Measurements from ENCODE around the gene CLDN15. TPM values are rescaled to one million over a fixed set of nuclear protein-coding genes. Genes with fewer than 3 reads are reported as not detected.
"Not testable (repeated sequence)": the region's sequence is repeated elsewhere in the genome, so short reads cannot be mapped to it uniquely, and the experiment has no call there.

The CLDN15 gene
- total RNA-seq, 2 experiments from 2014 or later: 12.6 to 15.2 TPM

DNA sequence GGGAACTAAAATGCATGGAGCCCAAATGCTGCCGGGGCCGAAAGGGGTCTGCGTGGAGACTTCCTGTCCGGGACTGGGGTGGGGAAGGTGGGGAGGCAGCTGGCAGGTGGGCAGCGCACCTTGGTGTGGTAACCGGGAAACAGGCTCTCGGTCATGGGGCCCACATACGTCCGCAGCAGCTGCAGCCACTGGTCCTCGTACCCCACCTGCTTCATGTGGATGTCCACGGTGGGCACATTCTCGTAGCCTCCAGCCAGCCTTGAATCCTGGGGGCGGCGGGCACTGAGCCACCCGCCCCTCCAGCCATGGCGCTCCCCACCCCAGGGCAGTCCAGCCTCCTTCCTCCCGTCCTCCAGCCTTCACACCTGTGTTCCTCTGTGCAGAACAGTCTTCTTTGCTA, 30.1 kb downstream of the CLDN15 start:
- no peak overlapping the region for H3K27ac Mint-ChIP-seq
- H3K4me3 Mint-ChIP-seq: no peak overlapping the region
- no peak for ATAC-seq (ENCODE audit: poor library complexity)
- peaks cover 21% of the 10 kb centered on the region for H3K4me1 ChIP-seq (ENCODE audit: insufficient read depth, low read length)
- ChIA-PET CTCF (no interaction called here), POLR2A (interaction anchor here (0.6 kb wide), 1 partner anchor 502 kb away, joined by 3 read pairs; the partner anchor contains the start of gene POP7)
- peaks cover 0 to 3% of the 10 kb centered on the region in 2 experiments for H3K9me3 ChIP-seq (ENCODE audit: control insufficient read depth in 1 of 2, insufficient read depth in 1 of 2, low read length in 2 of 2)
- peaks cover 26% of the 10 kb centered on the region for H3K36me3 ChIP-seq (ENCODE audit: insufficient read depth, low read length)
- intact Hi-C loops (cut with DNase I, micrococcal nuclease): no loop called here
- H3K27me3 Mint-ChIP-seq: peaks cover 15% of the 10 kb centered on the region
- DNase-seq: no peak
- peaks cover 23% of the 10 kb centered on the region for H3K36me3 Mint-ChIP-seq (ENCODE audit: low read depth)
- H3K4me1 Mint-ChIP-seq (ENCODE audit: low read depth): peaks cover 9% of the 10 kb centered on the region
- H3K9me3 Mint-ChIP-seq: no peaks in the 10 kb centered on the region
- no peak overlapping the region for H3K27ac ChIP-seq (ENCODE audit: low read depth in 1 of 2, low read length in 2 of 2)
- peaks cover under 1 to 4% of the 10 kb centered on the region in 2 experiments for H3K27me3 ChIP-seq (ENCODE audit: control insufficient read depth in 1 of 2, insufficient read depth in 2 of 2, low read length in 2 of 2)
- TF ChIP-seq, protein P1, sequence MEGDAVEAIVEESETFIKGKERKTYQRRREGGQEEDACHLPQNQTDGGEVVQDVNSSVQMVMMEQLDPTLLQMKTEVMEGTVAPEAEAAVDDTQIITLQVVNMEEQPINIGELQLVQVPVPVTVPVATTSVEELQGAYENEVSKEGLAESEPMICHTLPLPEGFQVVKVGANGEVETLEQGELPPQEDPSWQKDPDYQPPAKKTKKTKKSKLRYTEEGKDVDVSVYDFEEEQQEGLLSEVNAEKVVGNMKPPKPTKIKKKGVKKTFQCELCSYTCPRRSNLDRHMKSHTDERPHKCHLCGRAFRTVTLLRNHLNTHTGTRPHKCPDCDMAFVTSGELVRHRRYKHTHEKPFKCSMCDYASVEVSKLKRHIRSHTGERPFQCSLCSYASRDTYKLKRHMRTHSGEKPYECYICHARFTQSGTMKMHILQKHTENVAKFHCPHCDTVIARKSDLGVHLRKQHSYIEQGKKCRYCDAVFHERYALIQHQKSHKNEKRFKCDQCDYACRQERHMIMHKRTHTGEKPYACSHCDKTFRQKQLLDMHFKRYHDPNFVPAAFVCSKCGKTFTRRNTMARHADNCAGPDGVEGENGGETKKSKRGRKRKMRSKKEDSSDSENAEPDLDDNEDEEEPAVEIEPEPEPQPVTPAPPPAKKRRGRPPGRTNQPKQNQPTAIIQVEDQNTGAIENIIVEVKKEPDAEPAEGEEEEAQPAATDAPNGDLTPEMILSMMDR (IDR thresholded peaks at IDR 0.05): no peak
- no peak overlapping the region for H3K4me3 ChIP-seq (ENCODE audit: low read length)

DNA sequence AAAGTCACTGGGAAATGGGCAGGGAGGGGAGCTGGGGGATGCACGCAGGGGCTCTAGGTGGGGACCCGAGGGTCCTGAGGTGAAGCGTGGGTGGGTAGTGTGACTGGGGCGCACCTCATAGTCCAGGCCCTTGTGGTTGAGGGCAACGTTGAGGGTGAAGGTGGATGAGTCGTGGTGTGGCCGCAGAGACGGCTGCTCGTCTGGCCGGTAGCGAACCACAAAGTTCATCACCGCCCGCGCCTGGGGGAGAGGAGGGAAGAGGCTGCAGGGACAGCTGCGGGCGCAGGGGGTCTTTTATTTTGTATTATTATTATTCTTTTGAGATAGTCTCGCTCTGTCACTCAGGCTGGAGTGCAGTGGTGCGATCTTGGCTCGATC, 30.9 kb downstream of the CLDN15 start:
- ChIA-PET CTCF (no interaction called here), POLR2A (interaction anchor here (0.6 kb wide), 1 partner anchor 501 kb away, joined by 3 read pairs; the partner anchor contains the start of gene POP7)
- Mint-ChIP-seq H3K27ac (no peak overlapping the region), H3K4me1 (ENCODE audit: low read depth) (peaks cover 9% of the 10 kb centered on the region), H3K27me3 (peaks cover 17% of the 10 kb centered on the region), H3K36me3 (ENCODE audit: low read depth) (peaks cover 23% of the 10 kb centered on the region), H3K4me3 (no peak overlapping the region), H3K9me3 (no peaks in the 10 kb centered on the region)
- Histone ChIP-seq H3K4me1 (ENCODE audit: insufficient read depth, low read length) (peaks cover 28% of the 10 kb centered on the region), H3K36me3 (ENCODE audit: insufficient read depth, low read length) (peaks cover 18% of the 10 kb centered on the region), H3K27me3 (ENCODE audit: control insufficient read depth in 1 of 2, insufficient read depth in 2 of 2, low read length in 2 of 2) (peaks cover 5 to 12% of the 10 kb centered on the region in 2 experiments), H3K27ac (ENCODE audit: low read depth in 1 of 2, low read length in 2 of 2) (no peak overlapping the region), H3K9me3 (ENCODE audit: control insufficient read depth in 1 of 2, insufficient read depth in 1 of 2, low read length in 2 of 2) (peaks cover 0 to 6% of the 10 kb centered on the region in 2 experiments), H3K4me3 (ENCODE audit: low read length) (no peak overlapping the region)
- no peak for DNase-seq
- intact Hi-C loops (cut with DNase I, micrococcal nuclease): no loop called here
- TF ChIP-seq, protein P1 (IDR thresholded peaks at IDR 0.05): no peak
- no peak for ATAC-seq (ENCODE audit: poor library complexity)

DNA sequence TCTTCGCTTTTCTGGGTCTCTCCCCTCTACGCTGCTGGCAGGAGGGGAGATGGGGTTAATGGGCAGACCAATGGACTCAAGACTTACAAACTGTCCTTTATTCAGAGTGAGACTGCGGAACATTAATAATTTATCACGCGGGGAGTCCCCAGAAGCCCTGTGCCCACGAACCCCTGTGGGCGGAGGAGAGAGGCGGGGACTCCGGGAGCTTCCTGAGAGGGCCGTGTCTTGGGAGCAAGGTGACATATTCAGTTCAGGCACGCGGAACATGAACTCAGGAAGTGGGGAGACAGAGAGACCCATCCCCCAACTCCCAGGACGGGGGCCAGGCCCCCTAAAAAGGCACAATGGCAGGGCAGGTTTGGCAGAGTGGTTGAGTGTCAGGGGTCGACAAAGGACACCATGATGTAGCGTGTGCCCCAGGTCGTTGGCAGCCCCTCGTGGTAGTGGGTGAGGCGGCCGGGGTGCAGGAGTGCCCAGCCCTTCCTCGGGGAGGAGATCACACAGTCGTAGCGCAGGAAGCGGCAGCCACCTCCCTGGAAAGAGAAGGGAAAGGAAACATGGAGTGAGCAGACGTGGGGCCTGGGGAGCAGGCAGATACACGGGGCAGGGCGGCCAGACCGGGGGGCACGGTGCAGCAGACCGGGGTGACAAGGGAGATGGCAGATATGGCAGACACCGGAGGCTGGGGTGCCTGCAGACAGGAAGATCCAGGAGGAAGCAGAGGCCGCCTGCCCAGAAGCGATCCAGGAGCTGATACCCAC, 31.5 kb downstream of the CLDN15 start:
- intact Hi-C loops (cut with DNase I, micrococcal nuclease): no loop called here
- ChIA-PET CTCF (interaction anchor here (1.5 kb wide), 1 partner anchor 38 kb away, joined by 4 read pairs; no protein-coding TSS in a partner anchor), POLR2A (no interaction called here)
- H3K9me3 Mint-ChIP-seq: no peaks in the 10 kb centered on the region
- H3K27ac Mint-ChIP-seq: no peak overlapping the region
- DNase-seq (no peak), ATAC-seq (ENCODE audit: poor library complexity) (no peak)
- H3K27me3 Mint-ChIP-seq: peaks cover 18% of the 10 kb centered on the region
- H3K4me1 ChIP-seq (ENCODE audit: insufficient read depth, low read length): peaks cover 32% of the 10 kb centered on the region
- peaks cover 7 to 15% of the 10 kb centered on the region in 2 experiments for H3K27me3 ChIP-seq (ENCODE audit: control insufficient read depth in 1 of 2, insufficient read depth in 2 of 2, low read length in 2 of 2)
- no peak overlapping the region for H3K4me3 ChIP-seq (ENCODE audit: low read length)
- H3K27ac ChIP-seq (ENCODE audit: low read depth in 1 of 2, low read length in 2 of 2): no peak overlapping the region
- H3K4me1 Mint-ChIP-seq (ENCODE audit: low read depth): peaks cover 10% of the 10 kb centered on the region
- H3K36me3 Mint-ChIP-seq (ENCODE audit: low read depth): peaks cover 23% of the 10 kb centered on the region
- TF ChIP-seq, protein P1 (IDR thresholded peaks at IDR 0.05): no peak
- H3K9me3 ChIP-seq (ENCODE audit: control insufficient read depth in 1 of 2, insufficient read depth in 1 of 2, low read length in 2 of 2): peaks cover 0 to 11% of the 10 kb centered on the region in 2 experiments
- no peak overlapping the region for H3K4me3 Mint-ChIP-seq
- peaks cover 12% of the 10 kb centered on the region for H3K36me3 ChIP-seq (ENCODE audit: insufficient read depth, low read length)

DNA sequence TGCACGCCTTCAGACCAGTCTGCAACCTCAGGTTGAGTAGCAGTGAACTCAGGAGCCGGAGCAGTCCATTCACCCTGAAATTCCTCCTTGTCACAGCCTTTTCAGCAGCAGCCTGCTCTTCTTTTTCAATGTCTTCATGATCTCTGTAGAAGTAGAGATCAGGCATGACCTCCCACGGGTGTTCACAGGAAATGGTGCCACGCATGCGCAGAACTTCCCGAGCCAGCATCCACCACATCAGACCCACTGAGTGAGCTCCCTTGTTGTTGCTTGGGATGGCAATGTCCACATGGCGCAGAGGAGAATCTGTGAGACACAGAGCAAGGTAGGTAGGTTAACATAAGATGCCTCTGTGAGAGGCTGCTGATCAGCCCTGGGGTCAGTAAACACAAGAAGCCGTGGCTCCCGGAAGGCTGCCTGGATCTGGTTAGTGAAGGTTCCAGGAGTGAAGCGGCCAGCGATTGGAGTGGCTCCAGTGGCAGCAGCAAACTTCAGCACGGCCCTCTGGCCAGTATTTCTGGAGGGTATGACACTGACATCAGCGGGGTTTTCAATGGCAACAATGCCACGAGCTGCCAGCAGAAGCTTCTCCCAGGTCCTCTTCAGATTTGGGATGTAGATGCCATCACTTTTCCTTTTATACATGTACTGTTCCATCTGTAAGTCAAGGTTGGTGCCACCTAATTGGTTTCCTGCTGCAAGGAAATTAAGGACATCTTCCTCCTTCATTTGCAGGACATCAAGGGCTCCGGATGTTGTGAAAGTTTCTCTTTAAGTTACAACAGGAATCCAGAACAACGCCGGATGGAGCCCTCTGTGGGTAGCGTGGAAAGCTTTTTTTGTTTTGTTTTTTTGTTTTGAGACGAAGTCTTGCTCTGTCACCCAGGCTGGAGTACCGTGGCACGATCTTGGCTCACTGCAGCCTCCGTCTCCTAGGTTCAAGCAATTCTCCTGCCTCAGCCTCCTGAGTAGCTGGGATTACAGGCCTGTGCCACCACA, 33.6 kb downstream of the CLDN15 start:
- H3K4me3 ChIP-seq (ENCODE audit: low read length): peak overlapping the region; percentile 30
- H3K4me1 ChIP-seq (ENCODE audit: insufficient read depth, low read length): peaks cover 37% of the 10 kb centered on the region
- Mint-ChIP-seq H3K4me3 (peak overlapping the region; percentile 84), H3K27me3 (peaks cover 31% of the 10 kb centered on the region), H3K4me1 (ENCODE audit: low read depth) (peaks cover 15% of the 10 kb centered on the region), H3K27ac (peak overlapping the region; percentile 81), H3K36me3 (ENCODE audit: low read depth) (peaks cover 16% of the 10 kb centered on the region)
- ChIA-PET CTCF (interaction anchor here (1.2 to 2.6 kb wide), 3 partner anchors 11 to 79 kb away, joined by 3 to 7 read pairs (median 4); no protein-coding TSS in a partner anchor), POLR2A (interaction anchor here (0.9 to 1.9 kb wide), 3 partner anchors 12 to 117 kb away, joined by 3 to 11 read pairs (median 3); partner anchors contain the start of genes IFT22, PLOD3 and ZNHIT1)
- H3K27ac ChIP-seq (ENCODE audit: low read depth in 1 of 2, low read length in 2 of 2); intact Hi-C loops (cut with DNase I, micrococcal nuclease); H3K9me3 Mint-ChIP-seq; H3K36me3 ChIP-seq (ENCODE audit: insufficient read depth, low read length): not testable (repeated sequence)
- ATAC-seq (ENCODE audit: poor library complexity): peak; percentile 37
- peak in 11 of 14 experiments; percentile 6 to 50 (median 32) for DNase-seq
- peaks cover 0 to 13% of the 10 kb centered on the region in 2 experiments for H3K9me3 ChIP-seq (ENCODE audit: control insufficient read depth in 1 of 2, insufficient read depth in 1 of 2, low read length in 2 of 2)
- peaks cover 18 to 24% of the 10 kb centered on the region in 2 experiments for H3K27me3 ChIP-seq (ENCODE audit: control insufficient read depth in 1 of 2, insufficient read depth in 2 of 2, low read length in 2 of 2)

Measured in CD4-positive, alpha-beta T cell (primary cell).